ENCODE data around the gene NOL11.

The NOL11 gene

GRCh38 chr17:67717624-67718324 is at the start of gene NOL11:
TSS of gene NOL11 (plus strand) at chr17:67717936. CDS start at chr17:67717948, 12 bp downstream.
- peak; percentile 92 for TF ChIP-seq CTCF (IDR thresholded peaks at IDR 0.05; ENCODE audit: low read depth, low read length, missing control alignments)
- peak; percentile 91 for DNase-seq (ENCODE audit: extremely low read depth, low read depth)
- peak within 1 kb of the TSS; percentile 100 for H3K4me3 ChIP-seq (replicated peaks; ENCODE audit: low read depth, low read length)

GRCh38 chr17:67671493-67671892 is 46.2 kb upstream of the NOL11 start:
- no peak for TF ChIP-seq CTCF (IDR thresholded peaks at IDR 0.05; ENCODE audit: low read depth, low read length, missing control alignments)
- DNase-seq (ENCODE audit: extremely low read depth, low read depth): no peak
- no peak overlapping the region for H3K4me3 ChIP-seq (replicated peaks; ENCODE audit: low read depth, low read length)

GRCh38 chr17:67672592-67673335 is 45.0 kb upstream of the NOL11 start:
- DNase-seq (ENCODE audit: extremely low read depth, low read depth): no peak
- no peak for TF ChIP-seq CTCF (IDR thresholded peaks at IDR 0.05; ENCODE audit: low read depth, low read length, missing control alignments)
- no peak overlapping the region for H3K4me3 ChIP-seq (replicated peaks; ENCODE audit: low read depth, low read length)

- DNase-seq (ENCODE audit: extremely low read depth, low read depth): no peak
- H3K4me3 ChIP-seq (replicated peaks; ENCODE audit: low read depth, low read length): no peak overlapping the region
- TF ChIP-seq CTCF (IDR thresholded peaks at IDR 0.05; ENCODE audit: low read depth, low read length, missing control alignments): no peak
These were observed 42.3 kb upstream of the NOL11 start for GRCh38 chr17:67675481-67675880.

GRCh38 chr17:67676305-67676704 is 41.4 kb upstream of the NOL11 start:
- TF ChIP-seq CTCF (IDR thresholded peaks at IDR 0.05; ENCODE audit: low read depth, low read length, missing control alignments): no peak
- no peak for DNase-seq (ENCODE audit: extremely low read depth, low read depth)
- H3K4me3 ChIP-seq (replicated peaks; ENCODE audit: low read depth, low read length): no peak overlapping the region

GRCh38 chr17:67678414-67678813 is 39.3 kb upstream of the NOL11 start:
- no peak for TF ChIP-seq CTCF (IDR thresholded peaks at IDR 0.05; ENCODE audit: low read depth, low read length, missing control alignments)
- no peak for DNase-seq (ENCODE audit: extremely low read depth, low read depth)

More at GRCh38 chr17:67678414-67678813, 39.3 kb upstream of the NOL11 start:
- H3K4me3 ChIP-seq (replicated peaks; ENCODE audit: low read depth, low read length): no peak overlapping the region
